ENCODE data around the gene FGF11. TPM values are rescaled to one million over a fixed set of nuclear protein-coding genes. Genes with fewer than 3 reads are reported as not detected.

FGF11 gene
- total RNA-seq, 2 donors from 2014 or later, result 2.1 TPM; not detected in 1

DNA sequence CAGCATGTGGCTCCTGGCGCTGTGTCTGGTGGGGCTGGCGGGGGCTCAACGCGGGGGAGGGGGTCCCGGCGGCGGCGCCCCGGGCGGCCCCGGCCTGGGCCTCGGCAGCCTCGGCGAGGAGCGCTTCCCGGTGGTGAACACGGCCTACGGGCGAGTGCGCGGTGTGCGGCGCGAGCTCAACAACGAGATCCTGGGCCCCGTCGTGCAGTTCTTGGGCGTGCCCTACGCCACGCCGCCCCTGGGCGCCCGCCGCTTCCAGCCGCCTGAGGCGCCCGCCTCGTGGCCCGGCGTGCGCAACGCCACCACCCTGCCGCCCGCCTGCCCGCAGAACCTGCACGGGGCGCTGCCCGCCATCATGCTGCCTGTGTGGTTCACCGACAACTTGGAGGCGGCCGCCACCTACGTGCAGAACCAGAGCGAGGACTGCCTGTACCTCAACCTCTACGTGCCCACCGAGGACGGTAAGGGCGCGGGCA, 31.0 kb upstream of the FGF11 start:
- Histone ChIP-seq H3K4me1 (peaks cover 15% of the 10 kb centered on the region), H3K27me3 (no peaks in the 10 kb centered on the region), H3K9me3 (no peaks in the 10 kb centered on the region), H3K4me3 (no peak overlapping the region), H3K36me3 (replicated peaks in 1 of 2; ENCODE audit: insufficient read depth in 1 of 2, low read depth in 2 of 2) (no peaks in the 10 kb centered on the region), H3K27ac (no peak overlapping the region)
- no peak for TF ChIP-seq POLR2A (IDR thresholded peaks at IDR 0.05)
- TF ChIP-seq, protein P1, sequence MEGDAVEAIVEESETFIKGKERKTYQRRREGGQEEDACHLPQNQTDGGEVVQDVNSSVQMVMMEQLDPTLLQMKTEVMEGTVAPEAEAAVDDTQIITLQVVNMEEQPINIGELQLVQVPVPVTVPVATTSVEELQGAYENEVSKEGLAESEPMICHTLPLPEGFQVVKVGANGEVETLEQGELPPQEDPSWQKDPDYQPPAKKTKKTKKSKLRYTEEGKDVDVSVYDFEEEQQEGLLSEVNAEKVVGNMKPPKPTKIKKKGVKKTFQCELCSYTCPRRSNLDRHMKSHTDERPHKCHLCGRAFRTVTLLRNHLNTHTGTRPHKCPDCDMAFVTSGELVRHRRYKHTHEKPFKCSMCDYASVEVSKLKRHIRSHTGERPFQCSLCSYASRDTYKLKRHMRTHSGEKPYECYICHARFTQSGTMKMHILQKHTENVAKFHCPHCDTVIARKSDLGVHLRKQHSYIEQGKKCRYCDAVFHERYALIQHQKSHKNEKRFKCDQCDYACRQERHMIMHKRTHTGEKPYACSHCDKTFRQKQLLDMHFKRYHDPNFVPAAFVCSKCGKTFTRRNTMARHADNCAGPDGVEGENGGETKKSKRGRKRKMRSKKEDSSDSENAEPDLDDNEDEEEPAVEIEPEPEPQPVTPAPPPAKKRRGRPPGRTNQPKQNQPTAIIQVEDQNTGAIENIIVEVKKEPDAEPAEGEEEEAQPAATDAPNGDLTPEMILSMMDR (IDR thresholded peaks at IDR 0.05), result no peak
- no peak for DNase-seq
- no peak for ATAC-seq
- 65 to 91% methylated on average over 17 to 49 of the region's 58 CpGs for WGBS, 2 donors
- intact Hi-C loops (cut with DNase I), result no loop called here

DNA sequence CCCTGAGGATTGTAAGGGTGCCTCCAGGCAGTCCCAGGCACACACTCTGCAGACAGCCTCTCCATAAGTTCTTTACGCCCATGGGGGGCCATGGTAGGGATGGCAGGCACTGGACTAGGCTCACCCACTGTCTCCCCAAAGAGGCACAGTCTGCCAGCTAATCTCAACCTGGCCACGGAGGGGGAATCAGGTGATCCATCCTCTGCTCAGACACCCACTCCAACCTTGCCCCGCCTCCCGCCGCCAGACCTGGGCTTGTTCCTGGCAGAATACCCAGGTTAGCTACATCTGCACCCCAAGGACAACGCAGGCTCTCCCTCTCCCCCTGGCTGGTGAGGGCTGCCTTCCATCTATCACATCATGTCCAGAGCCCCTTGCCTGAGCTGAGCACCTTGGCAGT, 30.4 kb upstream of the FGF11 start:
- no peak for TF ChIP-seq POLR2A (IDR thresholded peaks at IDR 0.05)
- TF ChIP-seq, protein P1 (IDR thresholded peaks at IDR 0.05), result no peak
- no peak for DNase-seq

DNA sequence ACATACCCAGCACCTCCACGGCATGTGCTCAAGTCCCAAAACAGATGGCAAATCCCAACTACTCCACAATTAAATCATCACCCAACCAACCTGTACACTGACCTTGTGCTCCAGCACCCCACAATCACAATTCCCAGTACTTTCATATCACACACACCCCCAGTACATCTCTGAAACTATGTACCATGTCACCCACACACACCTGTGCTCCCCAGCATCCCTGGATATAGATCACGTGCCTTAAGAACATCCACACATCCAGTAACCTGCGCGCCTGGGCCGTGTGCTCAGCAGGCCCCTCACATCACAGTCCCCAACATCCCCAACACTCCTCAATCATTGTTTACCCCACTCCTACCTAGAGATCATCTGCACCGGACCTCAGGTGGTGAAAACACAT, 29.6 kb upstream of the FGF11 start:
- intact Hi-C loops (cut with DNase I), result no loop called here
- 79 to 86% methylated on average over 6 of the region's 6 CpGs for WGBS, 2 donors
- DNase-seq, result no peak

More for the DNA sequence above, 30.4 kb upstream of the FGF11 start:
- H3K9me3 ChIP-seq, result no peaks in the 10 kb centered on the region
- intact Hi-C loops (cut with DNase I), result no loop called here
- no peaks in the 10 kb centered on the region for H3K36me3 ChIP-seq (replicated peaks in 1 of 2; ENCODE audit: insufficient read depth in 1 of 2, low read depth in 2 of 2)
- peaks cover 13% of the 10 kb centered on the region for H3K4me1 ChIP-seq
- 79% methylated on average over 6 of the region's 6 CpGs; no CpG with 5 or more reads in 1 of the 2 donors for WGBS, 2 donors
- H3K27ac ChIP-seq, result no peak overlapping the region
- no peak for ATAC-seq
- no peaks in the 10 kb centered on the region for H3K27me3 ChIP-seq
- no peak overlapping the region for H3K4me3 ChIP-seq

DNA sequence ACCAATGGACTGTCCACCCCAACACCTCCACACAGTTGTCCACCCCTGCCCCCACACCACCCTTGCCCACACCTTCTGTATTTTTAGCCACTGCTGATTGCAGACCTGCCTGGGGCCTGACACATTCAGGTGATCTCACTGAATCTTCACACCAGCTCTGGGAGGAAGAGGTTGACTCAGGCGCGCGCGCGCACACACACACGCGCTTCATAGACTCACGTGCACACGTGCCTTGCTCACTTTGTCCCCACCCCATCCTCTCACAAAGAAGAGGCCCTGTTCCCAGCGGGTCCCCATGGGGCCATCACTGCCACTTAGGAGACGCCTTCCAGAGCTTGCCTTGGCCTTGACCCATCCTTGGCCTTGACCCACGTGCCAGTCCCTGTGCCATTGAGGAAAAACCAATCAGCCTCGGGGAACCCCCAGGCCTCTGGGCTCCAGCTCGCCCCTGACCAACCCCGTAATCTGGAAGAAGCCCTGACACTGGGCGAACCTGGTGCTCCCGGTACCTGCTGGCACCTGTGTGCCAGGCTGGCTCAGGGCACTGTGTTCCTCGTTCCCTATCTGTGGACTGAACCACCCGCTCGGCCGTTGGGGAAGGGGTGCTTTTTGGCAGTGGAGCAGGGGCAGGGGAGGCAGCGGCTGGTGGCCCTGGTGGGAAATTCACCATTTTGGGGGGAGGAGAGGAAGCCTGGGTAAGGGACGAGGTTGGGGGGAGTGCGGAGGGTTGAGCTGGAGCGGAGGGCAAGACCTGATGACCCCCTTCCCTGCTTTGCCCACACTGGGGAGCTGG, 28.5 kb upstream of the FGF11 start:
- Histone ChIP-seq H3K9me3 (no peaks in the 10 kb centered on the region), H3K27ac (no peak overlapping the region), H3K4me1 (no peaks in the 10 kb centered on the region), H3K4me3 (no peak overlapping the region), H3K27me3 (no peaks in the 10 kb centered on the region), H3K36me3 (replicated peaks in 1 of 2; ENCODE audit: insufficient read depth in 1 of 2, low read depth in 2 of 2) (no peaks in the 10 kb centered on the region)
- WGBS, 2 donors, result 79 to 81% methylated on average over 17 to 25 of the region's 25 CpGs
- ATAC-seq, result no peak
- intact Hi-C loops (cut with DNase I), result no loop called here
- DNase-seq, result no peak
- TF ChIP-seq, protein P1 (IDR thresholded peaks at IDR 0.05), result no peak
- no peak for TF ChIP-seq POLR2A (IDR thresholded peaks at IDR 0.05)

More for the DNA sequence above, 29.6 kb upstream of the FGF11 start:
- Histone ChIP-seq H3K4me3 (no peak overlapping the region), H3K36me3 (replicated peaks in 1 of 2; ENCODE audit: insufficient read depth in 1 of 2, low read depth in 2 of 2) (no peaks in the 10 kb centered on the region), H3K4me1 (peaks cover 9% of the 10 kb centered on the region), H3K27me3 (no peaks in the 10 kb centered on the region), H3K27ac (no peak overlapping the region), H3K9me3 (no peaks in the 10 kb centered on the region)
- ATAC-seq, result no peak
- TF ChIP-seq, protein P1 (IDR thresholded peaks at IDR 0.05), result no peak

DNA sequence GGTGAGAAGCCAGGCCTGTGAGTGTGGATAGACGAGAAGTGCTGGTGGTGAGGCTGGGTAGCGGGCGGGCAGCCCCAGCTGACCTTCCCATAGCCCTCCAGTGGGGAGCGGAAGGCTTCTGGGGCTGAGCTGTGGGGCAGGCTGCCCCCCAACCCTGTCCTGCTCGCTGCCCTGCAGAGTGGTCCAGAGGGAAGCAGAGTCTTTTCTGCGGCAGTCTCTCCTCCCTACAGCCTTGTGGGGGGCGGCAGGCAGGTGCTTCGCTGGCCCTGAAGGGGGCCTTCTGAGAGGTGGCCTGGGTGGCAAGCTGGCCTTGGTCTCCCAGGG, 27.9 kb upstream of the FGF11 start:
- Histone ChIP-seq H3K36me3 (replicated peaks in 1 of 2; ENCODE audit: insufficient read depth in 1 of 2, low read depth in 2 of 2) (no peaks in the 10 kb centered on the region), H3K4me3 (no peak overlapping the region), H3K27ac (no peak overlapping the region), H3K4me1 (no peaks in the 10 kb centered on the region), H3K27me3 (no peaks in the 10 kb centered on the region), H3K9me3 (no peaks in the 10 kb centered on the region)
- ATAC-seq (no peak), DNase-seq (no peak)
- TF ChIP-seq, protein P1 (IDR thresholded peaks at IDR 0.05), result no peak
- no peak for TF ChIP-seq POLR2A (IDR thresholded peaks at IDR 0.05)
- WGBS, 2 donors, result 79 to 90% methylated on average over 7 of the region's 8 CpGs
- intact Hi-C loops (cut with DNase I), result no loop called here

Measured in body of pancreas (tissue), 4 donors.